HTERT RPE-1 (cell line): ENCODE data around the gene SLC44A5.
"Not testable (repeated sequence)": the region's sequence is repeated elsewhere in the genome, so short reads cannot be mapped to it uniquely, and the experiment has no call there.

Experiments used
- in situ Hi-C: fragments of 300-500 bp; cut with MboI; formaldehyde crosslinking; loops from 4 replicates; pipeline ENCODE4 v1.14.3; 2020; ENCODE audit warnings: low sequenced_read_pairs

SLC44A5 gene

GRCh38 chr1:75375476-75376447, 235.2 kb downstream of the SLC44A5 start:
- in situ Hi-C loops, result not testable (repeated sequence)

- in situ Hi-C loops, result no loop called here
Observed at GRCh38 chr1:75373542-75374159, 237.3 kb downstream of the SLC44A5 start.

GRCh38 chr1:75366595-75366994, 244.3 kb downstream of the SLC44A5 start:
- in situ Hi-C loops, result no loop called here

- in situ Hi-C loops, result no loop called here
Observed at GRCh38 chr1:75361260-75361659, 249.7 kb downstream of the SLC44A5 start.

GRCh38 chr1:75354267-75354666, 256.6 kb downstream of the SLC44A5 start:
- in situ Hi-C loops, result not testable (repeated sequence)

- in situ Hi-C loops, result no loop called here
Observed at GRCh38 chr1:75353051-75353450, 257.9 kb downstream of the SLC44A5 start.

- in situ Hi-C loops, result no loop called here
Observed at GRCh38 chr1:75345538-75346292, 265.2 kb downstream of the SLC44A5 start.

- in situ Hi-C loops, result no loop called here
Observed at GRCh38 chr1:75342786-75343185, 268.1 kb downstream of the SLC44A5 start.

- in situ Hi-C loops, result no loop called here
Observed at GRCh38 chr1:75341537-75341936, 269.4 kb downstream of the SLC44A5 start.

GRCh38 chr1:75338616-75339483, 272.1 kb downstream of the SLC44A5 start:
- in situ Hi-C loops, result no loop called here

GRCh38 chr1:75334876-75335389, 276.0 kb downstream of the SLC44A5 start:
- in situ Hi-C loops, result no loop called here

- in situ Hi-C loops, result no loop called here
Observed at GRCh38 chr1:75330624-75331023, 280.3 kb downstream of the SLC44A5 start.

GRCh38 chr1:75328691-75329090, 282.2 kb downstream of the SLC44A5 start:
- in situ Hi-C loops, result no loop called here

GRCh38 chr1:75327395-75327794, 283.5 kb downstream of the SLC44A5 start:
- in situ Hi-C loops, result no loop called here

- in situ Hi-C loops, result no loop called here
Observed at GRCh38 chr1:75317976-75318375, 292.9 kb downstream of the SLC44A5 start.

- in situ Hi-C loops, result no loop called here
Observed at GRCh38 chr1:75316230-75316629, 294.7 kb downstream of the SLC44A5 start.

- in situ Hi-C loops, result no loop called here
Observed at GRCh38 chr1:75312620-75313019, 298.3 kb downstream of the SLC44A5 start.

- in situ Hi-C loops, result no loop called here
Observed at GRCh38 chr1:75310067-75310466, 300.8 kb downstream of the SLC44A5 start.

GRCh38 chr1:75308365-75308764, 302.5 kb downstream of the SLC44A5 start:
- in situ Hi-C loops, result no loop called here

GRCh38 chr1:75305061-75305460, 305.9 kb downstream of the SLC44A5 start:
- in situ Hi-C loops, result no loop called here
